ENCODE results near the gene NLRC5. TPM values are rescaled to one million over a fixed set of nuclear protein-coding genes. Genes with fewer than 3 reads are reported as not detected.

NLRC5 gene
- polyA plus RNA-seq, 1 experiment = 19.2 TPM

DNA sequence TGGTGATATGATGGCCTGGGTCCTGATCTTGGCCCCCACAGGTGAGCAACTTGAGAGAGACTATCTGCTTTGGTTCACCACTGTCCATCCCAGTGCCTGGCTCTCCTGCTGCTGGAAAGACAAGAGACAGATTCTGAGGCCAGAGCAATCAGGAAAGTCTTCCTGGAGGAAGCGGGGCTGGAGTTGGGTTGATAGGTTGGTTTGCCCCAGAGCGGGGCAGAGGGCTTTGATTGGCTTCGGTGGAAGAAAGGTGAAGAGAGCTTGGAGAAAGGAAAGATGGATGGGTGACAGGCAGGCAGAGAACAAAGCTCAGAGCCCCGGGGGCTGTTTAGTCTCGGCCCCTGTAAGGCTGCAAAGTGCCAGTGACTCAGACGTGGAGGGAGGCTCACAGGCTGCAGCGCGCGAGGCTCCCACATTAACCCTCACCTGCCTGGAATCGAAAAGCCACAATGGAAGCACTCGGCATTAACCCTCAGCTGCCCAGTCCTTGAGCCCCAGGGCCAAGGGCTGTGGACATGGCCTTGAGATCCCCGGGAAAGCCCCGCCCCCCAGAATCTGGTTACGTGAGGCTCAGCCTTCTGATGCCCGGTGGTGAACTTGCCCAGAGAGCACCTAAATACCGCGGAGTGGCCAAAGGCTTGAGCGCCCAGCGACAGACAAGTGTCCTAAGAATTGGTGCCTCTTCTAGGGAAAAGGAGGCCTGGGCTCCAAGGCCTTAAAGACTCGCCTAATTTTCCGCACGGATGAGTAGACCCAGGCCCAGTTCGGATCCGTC lies 102.0 kb downstream of the NLRC5 start:
- DNase-seq (ENCODE audit: low read depth) = no peak
- ChIA-PET POLR2A (interaction anchor here (0.6 kb wide), 1 partner anchor 30 kb away, joined by 3 read pairs; no protein-coding TSS in a partner anchor), CTCF (interaction anchor here (1.1 to 1.9 kb wide), 8 partner anchors 10 to 331 kb away, joined by 4 to 15 read pairs (median 4); no protein-coding TSS in a partner anchor)
- TF ChIP-seq, protein P1, sequence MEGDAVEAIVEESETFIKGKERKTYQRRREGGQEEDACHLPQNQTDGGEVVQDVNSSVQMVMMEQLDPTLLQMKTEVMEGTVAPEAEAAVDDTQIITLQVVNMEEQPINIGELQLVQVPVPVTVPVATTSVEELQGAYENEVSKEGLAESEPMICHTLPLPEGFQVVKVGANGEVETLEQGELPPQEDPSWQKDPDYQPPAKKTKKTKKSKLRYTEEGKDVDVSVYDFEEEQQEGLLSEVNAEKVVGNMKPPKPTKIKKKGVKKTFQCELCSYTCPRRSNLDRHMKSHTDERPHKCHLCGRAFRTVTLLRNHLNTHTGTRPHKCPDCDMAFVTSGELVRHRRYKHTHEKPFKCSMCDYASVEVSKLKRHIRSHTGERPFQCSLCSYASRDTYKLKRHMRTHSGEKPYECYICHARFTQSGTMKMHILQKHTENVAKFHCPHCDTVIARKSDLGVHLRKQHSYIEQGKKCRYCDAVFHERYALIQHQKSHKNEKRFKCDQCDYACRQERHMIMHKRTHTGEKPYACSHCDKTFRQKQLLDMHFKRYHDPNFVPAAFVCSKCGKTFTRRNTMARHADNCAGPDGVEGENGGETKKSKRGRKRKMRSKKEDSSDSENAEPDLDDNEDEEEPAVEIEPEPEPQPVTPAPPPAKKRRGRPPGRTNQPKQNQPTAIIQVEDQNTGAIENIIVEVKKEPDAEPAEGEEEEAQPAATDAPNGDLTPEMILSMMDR (IDR thresholded peaks at IDR 0.05; ENCODE audit: insufficient read depth, low read depth, low read length) = no peak
- H3K4me3 ChIP-seq (ENCODE audit: low read depth, low read length) = peak overlapping the region; percentile 74
- no peaks in the 10 kb centered on the region for H3K36me3 ChIP-seq (ENCODE audit: control insufficient read depth, insufficient read depth, low read length)
- no peaks in the 10 kb centered on the region for H3K27me3 ChIP-seq (ENCODE audit: control insufficient read depth, insufficient read depth, low read length)

DNA sequence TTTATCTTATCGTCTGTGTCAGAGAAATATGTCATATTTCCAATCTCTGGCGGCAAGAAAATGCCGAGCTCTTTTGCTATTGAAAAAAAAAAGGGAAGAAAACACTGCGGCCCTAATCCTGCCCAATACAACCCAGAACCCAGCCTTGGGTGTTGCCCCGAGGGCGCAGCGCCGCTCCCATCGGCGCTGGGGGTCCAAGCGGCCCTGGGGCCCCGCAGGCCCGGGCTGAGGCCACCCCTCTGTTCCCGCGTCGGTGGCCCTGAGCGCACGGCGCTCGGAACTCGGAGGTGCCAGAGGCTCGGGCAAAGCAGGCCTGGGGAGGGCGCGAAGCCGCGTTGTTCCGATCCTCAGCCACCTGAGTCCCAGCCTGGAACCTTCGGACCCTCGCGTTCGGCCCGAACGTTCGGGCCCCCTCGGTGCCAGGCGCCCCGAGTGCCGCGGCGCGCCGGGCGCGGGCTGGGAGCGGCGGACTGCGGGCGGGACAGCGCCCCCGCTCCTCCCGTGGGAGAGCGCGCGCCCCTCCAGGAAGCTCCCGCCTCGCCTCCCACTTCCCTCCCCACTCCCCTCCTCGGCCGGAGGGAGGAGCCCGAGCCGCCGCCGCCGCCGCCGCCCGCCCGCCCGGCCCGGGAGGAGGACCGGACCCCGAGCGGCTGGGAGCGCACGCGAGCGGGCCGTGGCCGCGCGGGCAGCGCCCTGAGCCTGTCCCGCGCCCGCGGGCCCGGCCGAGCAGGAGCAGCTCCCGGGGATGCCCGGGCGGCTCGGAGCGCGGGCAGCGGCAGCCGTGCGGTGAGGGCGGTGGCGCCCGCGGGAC lies 102.8 kb downstream of the NLRC5 start, which contains the start of gene CPNE2:
TSS of gene CPNE2 (plus strand) at position 609 of the 811 bp plus-strand sequence. CDS start 18,160 bp downstream, outside the sequence.
- TF ChIP-seq, protein P1 (IDR thresholded peaks at IDR 0.05; ENCODE audit: insufficient read depth, low read depth, low read length) = no peak
- ChIA-PET POLR2A (interaction anchor here (0.6 kb wide), 1 partner anchor 31 kb away, joined by 3 read pairs; no protein-coding TSS in a partner anchor), CTCF (interaction anchor here (0.6 to 2.6 kb wide), 35 partner anchors 8 to 615 kb away, joined by 3 to 19 read pairs (median 4); partner anchors contain the start of gene ARL2BP)
- Histone ChIP-seq H3K27me3 (ENCODE audit: control insufficient read depth, insufficient read depth, low read length) (no peaks in the 10 kb centered on the region), H3K4me3 (ENCODE audit: low read depth, low read length) (peak within 1 kb of the TSS; percentile 74), H3K36me3 (ENCODE audit: control insufficient read depth, insufficient read depth, low read length) (no peaks in the 10 kb centered on the region)
- DNase-seq (ENCODE audit: low read depth) = no peak

DNA sequence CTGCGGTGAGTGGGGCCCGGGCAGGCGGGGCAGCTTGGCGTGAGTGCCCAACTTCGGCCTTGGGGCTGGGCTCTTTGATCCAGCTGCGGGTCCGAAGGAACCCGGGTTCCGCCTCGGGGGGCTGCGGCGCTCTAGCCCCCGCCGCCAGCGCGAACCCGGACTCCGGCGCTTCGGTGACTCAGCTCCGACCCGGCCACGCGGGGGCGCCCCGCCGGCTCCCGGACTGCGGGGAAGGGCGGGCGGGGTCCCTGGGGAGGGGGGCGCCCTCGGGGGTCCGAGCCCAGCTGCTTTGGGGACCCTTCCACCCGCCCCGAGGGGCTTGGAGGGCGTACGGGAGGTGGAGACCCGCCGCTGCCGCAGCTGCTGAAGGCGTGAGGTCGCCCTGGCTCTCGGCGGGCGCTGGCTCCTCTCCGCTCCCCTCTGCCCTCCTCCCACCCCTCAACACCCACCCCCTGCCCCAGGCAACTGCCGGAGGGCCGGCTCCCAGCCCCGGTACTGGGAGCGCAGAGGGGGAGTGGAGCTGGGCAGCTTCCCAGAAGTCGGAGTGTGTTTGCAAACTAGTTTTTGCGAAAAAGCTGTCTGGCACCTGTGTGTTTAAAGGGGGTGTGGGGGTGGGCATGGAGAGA lies 103.5 kb downstream of the NLRC5 start:
- Histone ChIP-seq H3K4me3 (ENCODE audit: low read depth, low read length) (peak overlapping the region; percentile 74), H3K36me3 (ENCODE audit: control insufficient read depth, insufficient read depth, low read length) (no peaks in the 10 kb centered on the region), H3K27me3 (ENCODE audit: control insufficient read depth, insufficient read depth, low read length) (no peaks in the 10 kb centered on the region)
- DNase-seq (ENCODE audit: low read depth) = no peak
- ChIA-PET POLR2A (no interaction called here), CTCF (interaction anchor here (0.6 to 2.6 kb wide), 36 partner anchors 9 to 614 kb away, joined by 3 to 19 read pairs (median 4); partner anchors contain the start of gene ARL2BP)
- TF ChIP-seq, protein P1 (IDR thresholded peaks at IDR 0.05; ENCODE audit: insufficient read depth, low read depth, low read length) = peak; percentile 32

DNA sequence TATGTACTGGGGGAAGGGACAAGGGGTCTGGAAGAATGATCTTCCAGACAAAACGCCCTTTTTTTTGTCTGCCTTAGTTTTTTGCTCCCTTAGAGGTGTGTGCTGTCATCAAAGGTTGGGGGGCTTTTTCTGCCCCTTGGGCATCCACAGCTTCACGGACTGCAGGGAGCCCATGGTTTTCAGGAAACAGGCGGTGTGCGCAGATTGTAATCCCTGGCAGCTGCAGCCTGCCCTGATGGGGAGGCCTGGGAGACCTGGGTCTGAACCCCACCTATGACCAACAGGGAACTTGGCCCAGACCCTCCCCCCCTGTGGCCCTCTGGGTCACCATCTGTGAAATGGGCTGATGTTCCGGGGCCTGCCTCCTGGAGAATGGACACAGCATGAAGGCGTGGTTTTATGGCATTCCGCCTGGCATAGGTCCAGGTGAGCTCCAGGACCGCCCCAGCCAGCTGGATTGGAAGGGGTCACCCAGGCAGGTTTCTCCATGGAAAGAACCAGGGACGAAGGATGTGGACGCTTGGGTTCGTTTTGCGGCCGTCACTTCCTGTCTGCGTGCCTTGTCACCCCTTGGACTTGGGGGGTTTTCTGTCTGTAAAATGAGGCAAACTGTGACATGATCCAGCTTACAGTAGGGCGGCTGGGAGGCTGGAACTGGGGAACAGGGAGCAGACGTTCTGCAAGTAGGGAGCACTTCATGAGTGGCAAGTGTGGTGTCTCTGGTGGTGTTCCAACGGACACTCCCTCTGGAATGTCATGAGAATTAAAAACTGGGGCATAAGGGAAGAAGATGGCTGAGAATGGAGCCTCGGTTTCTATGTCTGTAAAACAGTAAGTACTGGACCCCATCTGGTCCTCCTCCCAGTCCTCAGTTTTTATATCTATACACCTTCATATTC lies 104.6 kb downstream of the NLRC5 start:
- POLR2A ChIA-PET = interaction anchor here (0.7 kb wide), 1 partner anchor 9 kb away, joined by 19 read pairs; no protein-coding TSS in a partner anchor
- Histone ChIP-seq H3K27me3 (ENCODE audit: control insufficient read depth, insufficient read depth, low read length) (no peaks in the 10 kb centered on the region), H3K36me3 (ENCODE audit: control insufficient read depth, insufficient read depth, low read length) (no peaks in the 10 kb centered on the region), H3K4me3 (ENCODE audit: low read depth, low read length) (peak overlapping the region; percentile 74)
- CTCF ChIA-PET = interaction anchor here (0.6 to 2.6 kb wide), 17 partner anchors 10 to 352 kb away, joined by 3 to 19 read pairs (median 4); no protein-coding TSS in a partner anchor
- TF ChIP-seq, protein P1 (IDR thresholded peaks at IDR 0.05; ENCODE audit: insufficient read depth, low read depth, low read length) = no peak
- no peak for DNase-seq (ENCODE audit: low read depth)

All from BJ (cell line).